HG03064 (cell line): ENCODE results near the gene DDX39B.
"Not testable (repeated sequence)": the region's sequence is repeated elsewhere in the genome, so short reads cannot be mapped to it uniquely, and the experiment has no call there.

Experiments used
- ATAC-seq: cut with Tn5 transposase; IDR thresholded peaks from one replicate; pipeline ENCODE4 v1.9.1; 2021; ENCODE audit warnings: low read depth; ENCODE audit not compliant: unreplicated experiment

Gene DDX39B

GRCh38 chr6:31490115-31490873 lies 51.5 kb downstream of the DDX39B start:
- no peak for ATAC-seq

DNA sequence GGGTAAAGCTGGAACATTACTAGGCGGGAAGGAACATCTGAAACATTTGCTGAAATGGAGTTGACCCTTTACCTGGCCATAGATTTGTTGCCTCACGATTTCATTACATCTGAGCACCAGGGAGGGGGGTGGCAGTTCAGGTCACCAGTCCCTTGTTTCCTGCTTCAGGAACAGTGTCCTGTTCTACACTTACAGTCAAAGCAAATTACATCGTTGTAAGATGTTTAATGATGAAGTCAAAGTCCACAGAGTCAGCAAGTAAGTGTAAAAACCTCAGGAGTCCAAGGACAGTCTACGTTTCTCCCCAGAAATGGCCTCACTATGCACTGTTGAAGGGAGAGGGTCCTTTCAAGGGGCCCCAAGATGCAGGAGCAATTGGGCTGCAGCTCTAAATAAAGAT lies 52.7 kb downstream of the DDX39B start:
- ATAC-seq = no peak

DNA sequence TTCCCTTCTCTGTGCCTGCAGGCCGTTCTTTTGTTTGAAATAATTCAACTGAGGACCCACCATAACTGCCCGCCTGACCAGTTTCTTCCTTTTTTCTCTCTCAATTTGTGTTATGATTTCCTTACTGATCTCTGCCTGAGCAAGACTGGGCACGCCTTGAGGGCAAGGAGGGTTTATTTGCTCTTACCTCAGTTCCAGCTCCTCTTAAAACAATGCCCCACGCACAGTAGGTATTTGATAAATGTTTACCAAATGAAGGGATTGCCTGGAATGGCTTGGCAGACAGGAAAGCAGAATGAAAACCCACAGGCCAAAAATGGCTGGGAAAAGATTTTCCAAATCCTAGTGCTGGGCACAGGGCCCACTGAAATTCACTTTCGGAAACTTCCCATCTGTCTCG lies 54.1 kb downstream of the DDX39B start:
- not testable (repeated sequence) for ATAC-seq

DNA sequence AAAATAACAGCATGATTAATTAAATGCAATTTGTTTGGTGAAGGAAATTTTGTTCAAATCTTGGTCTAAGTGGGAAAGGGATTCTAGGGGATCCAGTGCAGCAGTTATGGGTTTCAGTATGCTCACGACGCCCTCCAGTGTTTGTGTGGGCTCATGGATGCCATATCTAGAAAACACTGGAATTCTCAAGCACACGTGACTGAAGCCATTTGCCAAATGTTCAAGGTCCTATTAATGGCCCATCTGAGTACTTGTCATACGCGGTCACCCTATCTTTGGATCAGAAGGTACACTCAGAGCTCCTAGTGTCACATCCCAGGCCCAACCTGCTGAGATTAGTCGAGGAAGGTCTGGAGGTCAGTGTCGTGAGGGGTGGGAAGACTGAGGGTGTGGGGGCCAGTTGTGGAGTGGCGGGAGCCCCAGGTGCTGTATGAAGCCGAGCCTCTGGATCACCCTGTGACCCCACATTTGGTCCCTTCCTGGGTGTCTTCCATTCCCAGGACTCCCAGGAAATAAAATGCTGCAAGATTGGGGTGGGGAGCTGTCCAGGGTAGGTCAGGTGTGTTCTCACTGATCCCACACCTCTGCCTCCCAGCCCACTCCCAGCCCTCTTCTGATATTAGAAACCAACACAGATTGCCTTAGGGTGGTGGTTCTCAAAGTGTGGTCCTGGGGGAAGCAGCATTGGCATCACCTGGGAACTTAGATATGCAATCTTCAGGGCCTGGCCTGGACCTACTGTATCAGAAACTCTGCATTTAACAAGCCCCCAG lies 55.6 kb downstream of the DDX39B start:
- not testable (repeated sequence) for ATAC-seq

DNA sequence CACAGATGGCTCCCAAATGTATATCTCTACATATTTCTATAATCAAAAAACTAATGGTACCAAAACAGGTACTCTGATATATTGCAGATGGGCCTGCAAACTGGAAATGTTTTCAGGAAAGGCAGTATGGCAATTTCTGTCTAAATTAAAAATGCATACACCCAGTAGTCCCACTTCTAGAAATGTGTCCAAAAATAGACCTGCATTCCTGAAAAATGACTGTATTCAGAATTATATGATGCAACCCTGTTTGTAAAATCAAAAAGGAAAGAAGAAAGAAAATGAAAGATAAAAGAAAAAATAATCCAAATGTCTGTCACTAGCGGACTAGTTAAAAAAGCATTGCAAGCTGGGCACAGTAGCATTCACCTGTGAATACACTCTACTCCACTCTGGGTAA lies 56.7 kb downstream of the DDX39B start:
- no peak for ATAC-seq

DNA sequence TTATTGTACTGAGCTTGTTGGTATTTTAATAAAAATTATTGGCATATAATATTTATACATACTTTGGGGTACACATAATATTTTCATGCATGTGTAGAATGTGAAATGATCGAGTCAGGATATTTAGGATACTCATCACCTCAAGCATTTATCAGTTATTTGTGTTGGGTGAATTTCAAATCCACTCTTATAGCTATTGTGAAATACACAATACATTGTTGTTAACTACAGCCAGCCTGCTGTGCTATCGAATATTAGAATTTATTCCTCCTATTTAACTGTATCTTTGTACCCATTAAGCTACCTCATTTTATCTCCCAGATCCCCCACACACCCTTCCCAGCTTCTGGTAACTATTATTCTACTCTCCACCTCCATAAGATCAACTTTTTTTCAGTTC lies 58.4 kb downstream of the DDX39B start:
- ATAC-seq = no peak

DNA sequence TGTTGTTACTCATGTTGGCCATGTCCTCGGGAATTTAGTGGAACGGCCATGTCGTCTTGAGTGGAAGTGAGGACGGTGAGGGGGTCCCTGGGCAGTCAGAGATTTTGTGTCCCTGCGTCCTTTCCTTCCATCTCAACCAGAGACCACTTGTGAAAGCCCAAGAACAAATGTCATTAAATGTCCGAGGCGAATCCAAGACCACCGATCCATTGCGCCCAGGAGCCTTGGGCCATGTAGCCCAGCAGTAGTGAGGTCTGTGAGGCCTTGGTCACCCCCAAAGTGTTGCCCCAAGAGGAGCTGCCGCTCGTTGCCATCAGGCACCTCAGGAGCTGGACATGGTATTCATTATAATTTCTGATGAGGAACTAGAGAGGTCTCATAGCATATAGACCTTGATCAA lies 61.2 kb downstream of the DDX39B start:
- no peak for ATAC-seq
